SHP77 (cell line): Measurements from ENCODE around the gene AJUBA.
A peak's percentile ranks its signal among the peaks of the same experiment; 100 is the strongest.
"Not testable (repeated sequence)": the region's sequence is repeated elsewhere in the genome, so short reads cannot be mapped to it uniquely, and the experiment has no call there.

Experiments
- DNase-seq, 2 experiments: peaks; one replicate each; lab custom pipeline; 2025; lab: John Stamatoyannopoulos, UW

Gene AJUBA

GRCh38 chr14:22982477-22983245 is at the start of gene AJUBA:
TSS of gene AJUBA (minus strand) at chr14:22982551. CDS start at chr14:22982266, 285 bp downstream.
- peak; percentile 1 to 36 for DNase-seq

GRCh38 chr14:23030936-23031335 is 48.6 kb upstream of the AJUBA start:
- no peak for DNase-seq

- no peak for DNase-seq
These were observed 46.4 kb upstream of the AJUBA start for GRCh38 chr14:23028799-23029198.

GRCh38 chr14:23025151-23025814 is 42.9 kb upstream of the AJUBA start:
- no peak for DNase-seq

- no peak for DNase-seq
These were observed 42.3 kb upstream of the AJUBA start for GRCh38 chr14:23024612-23025075.

GRCh38 chr14:23023795-23024152 is 41.4 kb upstream of the AJUBA start:
- DNase-seq = no peak

GRCh38 chr14:23023022-23023794 is 40.9 kb upstream of the AJUBA start:
- no peak for DNase-seq

GRCh38 chr14:23021889-23022442 is 39.6 kb upstream of the AJUBA start:
- DNase-seq = no peak

- no peak for DNase-seq
These were observed 39.1 kb upstream of the AJUBA start for GRCh38 chr14:23021434-23021833.

GRCh38 chr14:23020143-23021128 is 38.1 kb upstream of the AJUBA start:
- DNase-seq = no peak

- no peak for DNase-seq
These were observed 35.8 kb upstream of the AJUBA start for GRCh38 chr14:23018107-23018506.

- no peak for DNase-seq
These were observed 34.7 kb upstream of the AJUBA start for GRCh38 chr14:23017091-23017490.

- DNase-seq = no peak
These were observed 33.3 kb upstream of the AJUBA start for GRCh38 chr14:23015618-23016017.

GRCh38 chr14:23013749-23014054 is 31.4 kb upstream of the AJUBA start:
- DNase-seq = not testable (repeated sequence)

- no peak for DNase-seq
These were observed 30.9 kb upstream of the AJUBA start for GRCh38 chr14:23013054-23013748.

GRCh38 chr14:23009939-23010726 is 27.8 kb upstream of the AJUBA start, which contains the start of gene C14orf93:
TSS of gene C14orf93 (minus strand) at chr14:23010143. CDS start at chr14:22999023, 11,120 bp downstream.
- peak; percentile 59 to 89 for DNase-seq

- DNase-seq = no peak
These were observed 27.2 kb upstream of the AJUBA start for GRCh38 chr14:23009483-23009938.

- peak in 1 of 2 experiments; percentile 1 for DNase-seq
These were observed 26.5 kb upstream of the AJUBA start for GRCh38 chr14:23008831-23009230.
